HG03520 (cell line): ENCODE results near the gene SUCLA2.
"Not testable (repeated sequence)": the region's sequence is repeated elsewhere in the genome, so short reads cannot be mapped to it uniquely, and the experiment has no call there.

Experiments
- ATAC-seq: cut with Tn5 transposase; IDR thresholded peaks from one replicate; pipeline ENCODE4 v1.9.1; 2021; ENCODE audit warnings: mild to moderate bottlenecking, moderate library complexity; ENCODE audit not compliant: unreplicated experiment

The SUCLA2 gene

DNA sequence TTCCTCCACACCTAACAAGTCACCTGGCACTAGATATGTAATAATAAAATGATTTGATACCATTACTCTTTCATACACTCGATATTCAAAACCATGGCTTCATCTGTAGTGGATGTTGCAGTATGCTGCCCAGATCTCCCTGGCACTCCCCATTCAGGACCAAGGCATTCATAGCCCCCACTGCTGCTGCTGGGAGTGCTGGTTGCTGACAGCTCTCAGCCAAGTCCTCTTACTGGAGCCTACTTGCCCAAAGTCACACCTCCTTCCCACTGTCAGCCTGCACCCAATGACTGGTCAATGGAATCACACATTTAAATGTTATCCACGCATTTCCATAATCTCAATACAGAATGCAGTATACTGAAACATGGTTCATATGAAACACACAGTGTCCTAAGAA, 3.7 kb downstream of the SUCLA2 start:
- ATAC-seq = no peak

DNA sequence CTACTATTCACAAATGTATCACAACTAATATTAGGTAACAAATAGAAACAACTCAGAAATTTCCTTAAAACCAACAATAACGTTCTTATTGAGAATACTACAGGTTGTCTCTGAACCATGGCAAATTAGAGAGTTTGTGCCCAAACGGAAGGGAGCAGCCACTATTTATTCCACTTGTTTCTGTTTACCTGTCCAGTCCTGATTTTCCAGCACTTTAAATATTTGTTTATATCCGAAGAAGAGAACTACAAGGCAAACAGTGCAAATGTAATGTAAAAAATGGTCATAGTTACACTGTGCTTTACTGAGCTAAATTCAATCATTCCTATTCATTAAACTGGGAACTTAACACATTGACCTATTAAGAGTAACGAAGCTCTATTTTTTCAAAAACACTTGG, 9.2 kb downstream of the SUCLA2 start:
- ATAC-seq = no peak

DNA sequence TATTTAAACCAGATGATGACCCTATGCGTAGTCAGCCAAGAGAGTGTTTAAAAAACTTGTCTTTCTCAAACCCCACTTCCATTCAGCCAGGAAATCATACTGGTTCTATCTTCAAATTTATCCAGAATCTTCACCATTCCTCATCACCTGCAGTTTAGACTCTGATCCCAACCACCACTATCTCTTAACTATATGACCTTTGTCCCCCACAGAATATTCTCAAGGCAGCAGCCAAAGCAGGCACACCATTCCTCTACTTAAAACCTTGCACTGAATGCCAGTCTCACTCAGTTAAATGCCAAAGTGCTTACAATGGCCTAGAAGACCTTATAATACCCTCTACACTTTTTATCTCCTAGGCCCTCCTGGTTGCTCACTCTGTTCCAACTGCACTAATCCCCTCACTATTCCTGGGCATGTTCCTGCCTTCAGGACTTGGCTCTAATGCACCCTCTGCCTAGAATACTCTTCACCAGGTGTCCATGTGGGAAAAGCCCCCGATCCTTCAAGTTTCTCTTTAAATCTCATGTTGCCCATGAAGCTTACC, 10.1 kb downstream of the SUCLA2 start:
- ATAC-seq = no peak

DNA sequence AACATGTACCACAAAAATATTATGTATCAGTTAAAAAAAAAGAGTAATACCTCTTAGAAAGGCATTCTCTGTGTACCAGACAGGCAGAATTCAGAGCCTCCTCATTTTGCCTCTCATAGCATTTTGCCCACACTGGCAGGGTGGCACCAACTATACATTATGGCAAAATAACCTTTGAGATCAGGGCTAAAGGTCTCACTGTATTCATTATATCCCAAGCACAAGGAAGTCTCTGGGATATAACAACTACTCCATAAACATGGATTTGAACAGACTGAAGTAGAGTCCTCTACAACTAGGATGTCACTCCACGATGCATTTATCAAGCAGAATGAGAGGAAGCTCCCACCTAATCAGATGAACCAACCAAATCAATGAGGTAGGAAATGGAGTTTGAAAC, 10.6 kb downstream of the SUCLA2 start:
- ATAC-seq = no peak

DNA sequence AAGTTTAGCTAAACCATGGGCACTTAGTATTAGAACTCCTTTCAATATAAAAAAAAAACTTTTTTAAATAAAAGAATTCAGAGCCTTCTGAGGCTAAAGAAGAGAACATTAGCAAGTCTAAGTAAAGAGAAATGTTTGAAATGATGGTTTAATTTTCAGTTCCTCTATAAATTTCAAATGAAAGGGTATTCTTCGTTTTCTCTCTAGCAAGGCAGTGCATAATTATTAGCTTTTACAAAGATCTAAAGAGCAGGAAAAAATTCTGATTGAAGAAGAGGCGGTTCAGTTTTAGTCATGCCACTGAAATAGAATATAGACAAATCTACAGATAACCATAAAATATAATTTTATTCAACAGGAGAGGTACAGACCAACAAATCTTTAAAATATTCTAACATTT, 18.0 kb downstream of the SUCLA2 start:
- ATAC-seq = no peak

DNA sequence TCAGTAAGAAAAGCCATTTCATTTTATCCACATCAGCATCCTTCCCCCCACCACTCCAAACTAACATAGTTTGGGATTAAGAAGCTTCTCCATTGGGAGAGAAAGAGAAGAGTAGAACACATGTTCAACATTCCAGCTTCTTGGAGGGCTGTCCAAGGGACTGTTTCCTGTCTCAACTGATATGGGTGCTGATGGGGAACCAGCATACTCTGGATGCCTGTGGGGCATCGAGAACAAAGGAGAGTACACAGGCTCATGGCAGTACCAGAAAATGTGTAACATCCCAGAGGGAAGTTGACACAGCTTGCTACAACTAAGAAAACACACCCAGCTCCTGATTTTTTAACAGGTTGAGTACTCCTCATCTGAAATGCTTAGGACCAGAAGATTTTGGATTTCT, 24.7 kb downstream of the SUCLA2 start:
- no peak for ATAC-seq

DNA sequence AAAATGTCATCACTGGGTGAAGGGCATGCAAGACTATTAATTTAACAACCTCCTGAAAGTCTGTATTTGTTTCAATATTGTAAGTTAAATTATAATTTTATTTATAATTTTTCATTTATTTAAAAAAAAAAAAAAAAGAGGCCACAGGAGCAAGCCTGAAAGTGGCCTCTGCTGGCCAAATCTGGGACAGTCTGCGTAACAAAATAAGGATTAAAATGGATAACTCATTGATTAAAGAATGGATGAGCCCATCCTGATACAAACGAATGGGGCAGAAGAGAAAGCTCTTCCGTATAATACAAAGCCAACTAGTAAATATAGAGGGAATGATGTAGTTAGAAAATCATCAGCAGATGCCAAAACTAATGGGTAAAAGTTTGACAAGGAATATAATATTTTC, 36.2 kb downstream of the SUCLA2 start:
- ATAC-seq = no peak

DNA sequence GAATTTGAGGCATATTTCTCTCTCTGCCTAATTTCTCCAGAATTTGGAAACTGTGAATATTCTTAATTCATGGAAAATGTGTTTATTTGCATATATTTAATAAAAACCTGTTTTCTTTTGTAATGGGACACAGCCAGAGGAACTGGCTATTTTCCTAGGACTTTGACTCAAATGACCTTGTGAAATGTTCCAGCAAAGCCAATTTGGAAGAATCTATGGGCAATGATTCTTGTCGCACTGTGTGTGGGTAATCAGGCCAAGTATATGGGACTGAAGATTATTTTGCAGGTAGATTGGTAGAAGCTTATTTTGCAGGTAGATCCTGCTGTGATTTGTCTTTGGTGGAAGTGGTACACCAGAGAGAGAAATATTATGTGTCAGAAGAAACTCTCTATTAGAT, 38.8 kb downstream of the SUCLA2 start:
- no peak for ATAC-seq

DNA sequence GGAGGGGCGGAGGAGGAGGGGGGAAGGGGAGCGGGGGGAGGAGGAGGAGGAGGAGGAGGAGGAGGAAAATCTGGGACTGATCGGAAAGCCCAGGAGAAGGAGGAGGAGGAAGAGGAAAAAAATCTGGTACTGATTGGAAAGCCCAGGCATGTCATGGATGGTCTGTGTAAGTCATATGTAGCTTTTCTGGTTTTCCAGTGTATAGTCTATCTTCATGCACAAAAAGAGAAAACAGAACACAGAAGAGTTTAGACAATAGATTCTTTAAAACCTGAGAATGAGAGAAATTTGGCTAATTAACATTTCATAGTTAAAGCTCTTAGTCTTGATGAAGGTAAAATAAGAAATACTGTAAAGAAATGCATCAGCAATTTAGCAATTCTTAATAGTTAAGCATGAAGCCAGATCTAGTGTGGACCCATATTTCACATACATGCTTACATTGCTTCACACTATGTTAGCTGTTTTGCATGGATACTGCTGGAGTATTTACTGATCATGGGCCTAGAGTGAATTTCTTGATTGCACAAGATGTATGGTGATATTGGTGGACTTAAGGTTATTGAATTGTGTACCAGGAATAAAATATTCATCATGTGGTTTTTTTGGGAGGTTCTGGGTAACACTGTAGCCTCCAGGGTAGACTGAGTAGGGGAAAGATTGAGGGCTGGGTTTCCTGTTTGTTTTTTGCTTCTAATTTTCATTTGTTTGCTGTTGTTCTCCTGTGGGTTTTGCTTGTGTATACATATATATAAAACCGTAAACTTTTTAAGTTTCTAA, 41.4 kb downstream of the SUCLA2 start:
- no peak for ATAC-seq

DNA sequence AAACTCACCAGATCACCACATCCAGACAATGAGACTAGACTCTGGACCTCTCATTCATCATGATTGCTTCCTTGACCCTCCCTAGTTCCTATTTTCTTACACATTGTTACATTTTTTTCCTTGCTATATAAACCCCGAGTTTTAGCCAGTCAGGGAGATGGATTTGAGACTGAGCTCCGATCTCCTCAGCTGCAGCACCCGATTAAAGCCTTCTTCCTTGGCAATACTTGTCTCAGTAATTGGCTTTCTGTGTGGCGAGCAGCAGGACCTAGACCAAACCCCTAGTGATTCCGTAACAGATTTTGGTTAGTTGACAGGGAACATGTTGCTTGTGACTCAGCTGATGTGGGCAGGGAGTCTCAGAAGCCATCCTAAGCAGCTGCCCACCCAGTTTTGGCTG, 44.0 kb downstream of the SUCLA2 start:
- no peak for ATAC-seq

DNA sequence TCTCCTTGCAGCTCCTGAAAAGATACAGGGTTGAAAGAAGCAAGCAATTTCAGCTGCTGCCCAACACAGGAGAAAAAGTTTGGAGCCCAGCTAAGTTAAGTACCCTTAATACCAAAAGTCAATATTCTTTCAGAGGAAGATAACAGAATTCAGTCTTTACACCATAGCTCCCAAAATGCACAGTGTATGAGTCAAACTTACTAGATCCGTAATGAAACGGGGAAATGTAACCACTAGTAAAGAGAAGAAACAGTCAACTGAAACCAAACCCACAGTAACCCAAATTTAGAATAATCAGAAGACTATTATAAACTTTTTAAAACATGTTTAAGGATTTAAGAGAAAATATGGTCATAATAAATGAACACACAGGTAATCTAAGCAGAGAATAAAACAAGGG, 45.2 kb downstream of the SUCLA2 start:
- no peak for ATAC-seq

DNA sequence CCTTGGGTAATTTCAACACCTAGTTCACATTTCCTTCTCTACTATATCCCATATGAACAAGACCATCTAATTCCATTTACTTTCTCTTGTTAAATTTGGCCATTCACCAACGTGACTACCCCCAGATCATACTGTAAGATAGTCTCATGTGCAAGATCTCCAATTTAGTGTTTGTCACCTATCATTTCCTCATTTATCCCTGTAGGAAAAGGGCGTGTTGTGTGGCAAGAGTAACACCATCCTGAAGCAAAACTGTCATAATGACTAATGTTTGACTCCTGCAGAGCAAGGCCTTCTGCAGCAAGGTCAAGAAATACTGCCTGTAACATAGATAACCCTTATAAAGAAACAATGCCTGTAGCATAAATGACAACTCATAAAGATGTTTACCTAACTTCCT, 51.3 kb downstream of the SUCLA2 start:
- ATAC-seq = no peak

DNA sequence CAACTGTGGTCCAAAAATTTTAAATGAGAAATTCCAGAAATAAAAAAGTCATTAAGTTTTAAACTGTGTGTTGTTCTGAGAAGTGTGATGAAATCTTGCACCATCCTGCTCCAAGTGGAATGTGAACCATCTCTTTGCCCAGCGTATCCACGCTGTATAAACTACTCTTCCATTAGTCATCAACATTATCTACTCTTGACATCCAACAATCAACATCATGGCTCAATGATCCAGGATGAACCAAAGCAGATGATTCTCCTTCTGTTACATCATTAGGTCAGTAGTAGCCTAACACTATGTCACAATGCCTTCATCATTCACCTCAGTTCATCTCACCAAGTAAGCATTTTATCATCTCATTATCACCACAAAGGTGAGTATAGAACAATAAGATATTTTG, 55.3 kb downstream of the SUCLA2 start:
- ATAC-seq = no peak

DNA sequence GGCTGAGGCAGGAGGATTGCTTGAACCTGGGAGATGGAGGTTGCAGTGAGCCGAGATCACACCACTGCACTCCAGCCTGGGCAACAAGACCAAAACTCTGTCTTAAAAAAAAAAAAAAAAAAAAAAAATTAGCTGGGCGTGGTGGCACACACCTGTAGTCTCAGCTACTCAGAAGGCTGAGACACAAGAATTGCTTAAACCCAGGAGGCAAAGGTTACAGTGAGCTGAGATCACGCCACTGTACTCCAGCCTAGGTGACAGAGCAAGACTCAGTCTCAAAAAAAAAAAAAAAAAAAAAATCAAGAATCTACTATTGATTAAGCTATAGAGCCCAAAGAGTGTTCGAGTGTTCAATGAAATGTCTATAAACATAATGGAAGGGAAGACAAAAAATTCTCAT, 55.9 kb downstream of the SUCLA2 start:
- not testable (repeated sequence) for ATAC-seq

DNA sequence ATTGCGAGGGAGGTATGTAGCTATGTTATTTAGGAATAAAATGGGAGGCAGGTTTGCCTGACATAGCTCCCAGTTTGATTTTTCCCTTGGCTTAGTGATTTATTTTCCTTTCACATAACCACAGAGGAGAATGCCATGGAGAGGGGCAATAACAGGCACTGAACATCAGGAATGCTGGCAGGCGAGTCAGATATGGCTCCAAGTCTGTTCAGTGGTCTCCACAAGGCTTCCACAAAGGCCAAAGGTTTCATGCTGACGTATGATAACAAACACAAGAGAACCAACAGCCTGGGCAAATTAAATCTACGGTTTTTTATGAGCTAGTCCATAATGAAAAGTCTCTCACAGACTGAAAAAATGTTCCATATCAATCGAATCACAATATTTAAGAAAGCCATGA, 66.7 kb downstream of the SUCLA2 start:
- ATAC-seq = no peak

DNA sequence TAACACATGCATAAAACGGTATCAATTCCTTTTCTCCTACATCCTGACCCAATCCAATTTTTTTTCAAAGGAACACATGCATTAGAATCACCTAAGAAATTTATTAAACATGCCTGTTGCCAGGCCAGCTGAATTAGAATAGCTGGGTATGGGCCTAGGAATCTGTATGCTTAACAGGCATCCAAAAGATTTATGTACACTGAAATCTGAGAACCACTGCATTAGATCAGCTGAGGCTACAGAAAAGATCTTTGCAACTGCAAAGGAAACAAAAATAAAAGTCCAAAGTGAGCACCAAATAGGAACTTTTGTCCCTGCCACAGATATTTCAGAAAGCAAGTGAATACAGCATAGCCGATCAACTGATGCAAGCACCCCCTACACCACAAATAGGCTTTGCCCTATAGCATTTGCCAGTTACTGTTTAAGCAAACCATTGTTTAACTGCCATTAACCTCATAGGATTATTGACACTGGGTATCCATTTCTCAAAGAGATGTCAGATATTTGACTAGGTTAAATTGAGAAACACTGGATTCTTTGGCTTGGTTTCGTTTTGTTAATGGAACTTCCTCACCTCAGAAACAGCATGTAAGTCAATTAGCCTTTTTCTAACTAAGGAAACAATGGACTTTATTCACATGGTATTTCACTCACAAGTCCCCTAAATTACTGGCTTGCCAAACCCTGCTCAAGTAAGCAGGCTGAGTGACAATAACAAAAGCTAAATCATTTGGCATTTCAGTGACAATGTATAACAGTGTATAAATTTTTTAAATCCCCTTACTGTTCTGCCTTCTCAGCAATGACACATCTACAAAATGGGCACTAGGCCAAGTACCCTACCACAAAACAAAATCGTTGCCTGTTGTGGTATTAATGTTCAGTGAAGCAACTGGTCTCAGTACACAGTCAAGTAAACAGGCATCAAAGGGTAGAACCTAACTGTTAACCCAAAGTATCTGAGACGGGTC, 67.8 kb downstream of the SUCLA2 start:
- ATAC-seq = no peak

DNA sequence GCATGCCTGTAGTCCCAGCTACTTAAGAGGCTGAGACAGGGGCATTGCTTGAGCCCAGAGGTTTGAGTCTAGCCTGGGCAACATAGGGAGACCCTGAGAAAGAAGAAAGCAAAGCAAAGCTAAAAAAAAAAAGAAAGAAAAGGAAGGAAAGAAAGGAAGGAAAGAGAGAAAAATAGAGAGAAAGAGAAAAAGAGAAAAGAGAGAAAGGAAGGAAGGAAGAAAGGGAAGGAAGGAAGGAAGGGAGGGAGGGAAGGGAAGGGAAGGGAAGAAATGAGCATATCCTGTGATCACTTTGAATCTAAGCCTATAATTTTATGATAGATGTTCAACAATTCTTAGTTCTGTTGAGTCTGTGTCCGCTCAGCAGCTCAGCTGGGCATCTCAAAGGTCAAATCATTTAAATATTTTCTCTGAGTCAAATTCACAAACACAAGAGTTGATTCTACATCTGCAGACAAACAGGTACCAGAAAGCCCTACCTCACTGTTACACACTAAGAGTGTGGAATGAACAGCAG, 70.4 kb downstream of the SUCLA2 start:
- no peak for ATAC-seq

DNA sequence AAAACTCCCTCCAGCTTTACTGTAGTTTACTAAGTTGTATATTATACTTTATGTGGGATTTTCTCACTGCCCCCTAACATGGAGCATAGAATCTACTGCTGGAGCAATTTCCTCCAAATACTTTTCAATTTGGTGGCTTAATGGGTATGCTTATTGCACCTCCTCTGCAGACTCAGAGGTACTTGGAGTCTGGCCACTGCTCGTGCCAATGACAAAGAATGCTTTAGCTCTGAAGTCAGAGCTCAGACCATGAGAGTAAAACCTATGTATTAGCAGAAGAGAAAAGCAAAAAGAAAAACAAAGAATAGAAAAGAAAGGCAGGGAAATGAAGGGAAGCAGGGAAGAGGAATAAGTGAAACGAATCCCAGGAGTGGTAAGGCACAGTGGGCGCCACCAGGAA, 71.9 kb downstream of the SUCLA2 start:
- ATAC-seq = no peak

DNA sequence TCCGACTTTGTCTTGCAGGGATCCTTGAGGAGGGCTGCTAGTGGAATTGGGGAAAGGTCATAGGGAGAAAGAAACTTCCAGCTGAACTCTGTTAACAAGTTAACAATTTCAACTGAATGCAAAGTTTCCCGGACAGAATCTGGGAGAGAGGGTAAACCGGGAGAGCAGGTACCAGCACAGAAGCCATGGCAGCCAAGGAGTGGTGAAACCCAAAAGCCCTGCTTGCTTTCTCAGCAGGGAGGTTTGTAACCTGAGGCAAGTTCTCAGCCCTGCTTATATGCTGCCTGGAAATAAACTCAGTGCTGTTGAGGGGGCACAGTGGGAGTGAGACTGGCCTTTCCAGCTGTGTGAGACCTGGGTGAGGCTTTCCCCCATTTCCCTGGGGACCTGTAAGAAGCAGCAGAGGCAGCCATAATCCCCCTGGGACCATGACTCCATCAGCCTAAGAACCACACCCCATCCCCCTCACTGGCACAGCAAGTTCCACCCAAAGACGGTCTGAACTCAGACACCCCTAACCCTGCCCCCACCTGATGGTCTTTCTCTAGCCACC, 84.0 kb downstream of the SUCLA2 start:
- no peak for ATAC-seq

DNA sequence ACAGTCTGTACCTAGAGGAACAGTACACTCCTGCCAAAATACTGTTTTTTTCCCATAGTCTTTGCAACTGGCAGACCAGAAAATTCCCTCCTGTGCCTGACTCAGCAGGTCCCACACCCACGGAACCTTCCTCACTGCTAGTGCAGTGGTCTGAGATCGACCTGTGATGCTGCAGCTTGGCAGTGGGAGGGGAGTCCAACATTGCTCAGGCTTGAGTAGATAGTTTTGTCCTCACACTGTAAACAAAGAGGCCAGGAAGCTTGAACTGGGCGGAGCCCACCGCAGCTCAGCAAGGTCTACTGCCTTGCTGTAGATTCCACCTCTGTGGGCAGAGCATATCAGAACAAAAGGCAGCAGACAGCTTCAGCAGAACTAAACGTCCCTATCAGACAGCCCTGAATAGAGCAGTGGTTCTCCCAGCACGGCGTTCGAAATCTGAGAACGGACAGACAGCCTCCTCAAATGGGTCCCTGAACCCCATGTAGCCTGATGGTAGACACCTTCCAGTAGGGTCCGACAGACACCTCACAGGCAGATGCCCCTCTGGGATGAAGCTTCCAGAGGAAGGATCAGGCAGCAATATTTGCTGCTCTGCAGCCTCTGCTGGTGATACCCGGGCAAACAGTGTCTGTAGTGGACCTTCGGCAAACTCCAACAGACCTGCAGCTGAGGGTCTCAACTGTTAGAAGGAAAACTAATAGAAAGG, 92.7 kb downstream of the SUCLA2 start:
- no peak for ATAC-seq

DNA sequence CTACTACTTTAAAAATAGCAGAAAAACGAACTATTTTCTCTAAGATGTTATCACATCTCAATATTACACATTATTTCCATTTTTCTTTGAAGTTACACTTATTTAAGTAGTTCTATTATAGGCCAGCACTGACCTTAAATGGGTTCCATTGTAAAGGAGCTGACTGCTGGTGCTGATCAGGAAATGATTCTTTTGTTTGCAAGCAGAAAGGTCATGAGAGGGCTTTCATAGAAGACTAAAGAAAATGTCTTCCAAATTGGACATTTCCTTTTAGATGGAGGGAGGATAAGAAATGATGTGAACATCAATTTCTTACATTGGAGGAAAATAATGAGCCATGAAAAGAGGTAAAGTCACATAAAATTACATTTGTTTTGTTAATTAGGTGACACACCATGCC, 96.2 kb downstream of the SUCLA2 start:
- no peak for ATAC-seq
